Right kidney (tissue), 9 donors: ENCODE measurements around the gene SOAT2.

ENCODE experiments used
- DNase-seq: peaks from one replicate; pipeline ENCODE4 v3.0.0-alpha.2; 2016
- long read RNA-seq, 8 donors: transcript quantifications; one replicate each; lab custom pipeline, GENCODE V29; 2026

Gene SOAT2, protein sequence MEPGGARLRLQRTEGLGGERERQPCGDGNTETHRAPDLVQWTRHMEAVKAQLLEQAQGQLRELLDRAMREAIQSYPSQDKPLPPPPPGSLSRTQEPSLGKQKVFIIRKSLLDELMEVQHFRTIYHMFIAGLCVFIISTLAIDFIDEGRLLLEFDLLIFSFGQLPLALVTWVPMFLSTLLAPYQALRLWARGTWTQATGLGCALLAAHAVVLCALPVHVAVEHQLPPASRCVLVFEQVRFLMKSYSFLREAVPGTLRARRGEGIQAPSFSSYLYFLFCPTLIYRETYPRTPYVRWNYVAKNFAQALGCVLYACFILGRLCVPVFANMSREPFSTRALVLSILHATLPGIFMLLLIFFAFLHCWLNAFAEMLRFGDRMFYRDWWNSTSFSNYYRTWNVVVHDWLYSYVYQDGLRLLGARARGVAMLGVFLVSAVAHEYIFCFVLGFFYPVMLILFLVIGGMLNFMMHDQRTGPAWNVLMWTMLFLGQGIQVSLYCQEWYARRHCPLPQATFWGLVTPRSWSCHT
- long read RNA-seq, donor 1, partial matches to known transcripts: 0 of 18 reads
- long read RNA-seq, donor 1, other reads (novel, unspliced or antisense): 18 of 18 reads
- long read RNA-seq, donor 2, partial matches to known transcripts: 0 of 9 reads
- long read RNA-seq, donor 2, other reads (novel, unspliced or antisense): 9 of 9 reads
- long read RNA-seq, donor 3: 0 reads
- long read RNA-seq, donor 4: 0 reads
- long read RNA-seq, donor 5: 0 reads
- long read RNA-seq, donor 6: 0 reads
- long read RNA-seq, donor 7, partial matches to known transcripts: 0 of 1 reads
- long read RNA-seq, donor 7, other reads (novel, unspliced or antisense): 0 of 1 reads
- long read RNA-seq, donor 8: 0 reads

DNA sequence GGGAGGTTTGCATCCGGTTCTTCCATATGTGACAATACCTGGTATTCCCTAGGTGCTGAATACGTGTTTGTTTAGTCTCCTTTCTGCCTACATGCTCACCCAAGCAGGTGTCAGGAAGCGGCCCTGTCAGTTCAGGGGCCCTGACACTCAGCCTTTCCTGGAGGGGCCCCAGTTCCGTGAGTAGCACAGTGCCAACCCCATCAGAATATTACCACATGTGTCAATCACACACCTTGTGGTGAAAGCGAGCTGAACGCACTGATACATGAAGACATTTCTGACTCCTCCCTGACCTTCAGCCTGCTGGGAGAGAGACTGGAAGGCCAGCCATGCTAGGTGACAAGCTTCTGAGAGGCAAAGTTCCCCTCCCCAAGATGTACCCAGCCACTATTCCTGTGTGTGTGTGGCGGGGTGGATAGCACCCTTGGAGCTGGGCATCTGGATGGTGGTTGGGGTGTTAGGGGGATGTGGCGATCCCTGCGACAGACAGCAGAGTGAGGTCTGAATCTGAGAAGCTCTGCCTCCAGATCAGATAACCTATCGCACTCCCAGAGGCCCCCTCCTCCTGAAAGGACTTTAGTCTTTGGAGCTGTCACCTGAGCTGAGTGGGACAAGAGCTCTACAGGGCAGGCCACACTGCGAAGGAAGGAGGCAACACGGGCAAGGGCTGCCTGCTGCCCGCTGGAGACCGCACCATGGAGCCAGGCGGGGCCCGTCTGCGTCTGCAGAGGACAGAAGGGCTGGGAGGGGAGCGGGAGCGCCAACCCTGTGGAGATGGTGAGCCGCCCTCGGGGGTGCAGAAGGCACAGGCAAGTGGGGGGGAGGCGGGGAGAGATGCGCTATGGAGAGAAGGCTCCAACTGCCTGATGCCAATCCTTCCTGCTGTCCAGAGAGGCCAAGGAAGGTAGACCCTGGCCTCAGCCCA lies at the start of gene SOAT2:
Gene SOAT2, plus strand, starts transcription at position 604 of the 925 bp plus-strand sequence. Its CDS starts 92 bp downstream, at position 696.
- DNase-seq: no peak

DNA sequence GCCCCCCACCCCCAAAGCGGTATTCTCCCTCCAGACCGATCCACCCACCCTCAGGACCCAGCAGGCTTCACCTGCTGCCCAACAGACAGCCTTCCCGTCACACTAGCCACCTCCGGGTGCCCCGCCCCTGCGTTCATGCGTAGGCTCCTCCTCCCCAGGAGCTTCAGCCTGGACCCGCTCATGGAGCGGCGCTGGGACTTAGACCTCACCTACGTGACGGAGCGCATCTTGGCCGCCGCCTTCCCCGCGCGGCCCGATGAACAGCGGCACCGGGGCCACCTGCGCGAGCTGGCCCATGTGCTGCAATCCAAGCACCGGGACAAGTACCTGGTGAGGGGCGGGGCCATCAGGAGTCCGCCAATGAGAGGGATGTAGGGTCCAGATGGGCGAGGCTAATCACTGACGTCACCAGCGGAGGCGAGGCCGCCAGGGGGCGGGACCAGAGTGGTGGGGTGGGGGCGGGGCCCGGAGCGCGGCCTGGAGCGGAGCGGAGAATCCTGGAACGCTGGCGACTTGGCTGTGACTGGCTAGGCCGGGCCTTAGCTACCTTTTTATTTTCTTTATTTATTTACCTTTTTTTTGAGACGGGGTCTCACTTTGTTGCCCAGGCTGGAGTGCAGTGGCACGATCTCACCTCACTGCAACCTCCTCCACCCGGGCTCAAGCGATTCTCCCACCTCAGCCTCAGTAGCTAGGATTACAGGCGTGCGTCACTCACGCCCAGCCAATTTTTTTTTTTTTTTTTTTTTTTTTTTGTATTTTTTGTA lies 49.0 kb upstream of the SOAT2 start:
- peak; percentile 98 for DNase-seq

DNA sequence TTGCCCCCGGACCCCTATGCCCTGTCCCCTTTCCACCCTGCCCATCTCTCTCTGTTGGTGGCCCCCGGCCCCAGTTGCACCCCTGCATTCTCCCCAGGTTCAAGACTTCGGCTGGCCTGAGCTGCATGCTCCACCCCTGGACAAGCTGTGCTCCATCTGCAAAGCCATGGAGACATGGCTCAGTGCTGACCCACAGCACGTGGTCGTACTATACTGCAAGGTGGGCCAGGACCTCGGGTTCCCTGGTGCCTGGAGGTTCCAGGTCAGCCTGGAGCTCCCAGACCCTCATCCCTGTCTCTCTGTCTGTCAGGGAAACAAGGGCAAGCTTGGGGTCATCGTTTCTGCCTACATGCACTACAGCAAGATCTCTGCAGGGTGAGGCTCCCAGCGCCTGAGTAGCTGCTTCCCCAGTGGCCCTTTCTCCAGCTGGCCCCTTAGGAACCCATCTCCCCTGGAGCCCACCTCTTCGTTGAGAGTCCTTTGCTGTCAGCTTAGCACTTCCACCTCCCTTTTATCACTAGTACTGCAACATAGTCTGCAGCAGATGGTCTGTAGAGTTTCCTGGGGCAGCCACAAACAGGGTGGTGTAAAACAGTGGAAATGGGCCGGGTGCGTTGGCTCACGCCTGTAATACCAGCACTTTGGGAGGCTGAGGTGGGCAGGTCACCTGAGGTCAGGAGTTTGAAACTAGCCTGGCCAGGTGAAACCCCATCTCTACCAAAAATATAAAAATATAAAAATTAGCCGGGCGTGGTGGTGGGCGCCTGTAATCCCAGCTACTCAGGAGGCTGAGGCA lies 47.6 kb upstream of the SOAT2 start:
- no peak for DNase-seq

DNA sequence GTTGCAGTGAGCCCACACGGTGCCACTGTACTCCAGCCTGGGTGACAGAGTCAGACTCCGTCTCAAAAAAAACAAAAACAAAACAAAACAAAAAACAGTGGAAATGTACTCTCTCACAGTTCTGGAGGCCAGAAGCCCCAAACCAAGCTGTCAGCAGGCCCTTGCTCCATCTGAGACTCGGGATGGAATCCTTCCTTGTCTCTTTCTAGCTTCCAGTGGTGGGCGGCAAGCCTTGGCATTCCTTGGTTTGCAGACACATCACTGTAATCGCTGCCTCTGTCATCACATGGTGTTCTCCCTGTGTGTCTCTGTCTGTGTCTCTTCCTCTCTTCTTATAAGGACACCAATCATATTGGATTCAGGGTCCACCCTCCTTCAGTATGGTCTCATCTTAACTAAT lies 47.0 kb upstream of the SOAT2 start:
- DNase-seq: no peak

DNA sequence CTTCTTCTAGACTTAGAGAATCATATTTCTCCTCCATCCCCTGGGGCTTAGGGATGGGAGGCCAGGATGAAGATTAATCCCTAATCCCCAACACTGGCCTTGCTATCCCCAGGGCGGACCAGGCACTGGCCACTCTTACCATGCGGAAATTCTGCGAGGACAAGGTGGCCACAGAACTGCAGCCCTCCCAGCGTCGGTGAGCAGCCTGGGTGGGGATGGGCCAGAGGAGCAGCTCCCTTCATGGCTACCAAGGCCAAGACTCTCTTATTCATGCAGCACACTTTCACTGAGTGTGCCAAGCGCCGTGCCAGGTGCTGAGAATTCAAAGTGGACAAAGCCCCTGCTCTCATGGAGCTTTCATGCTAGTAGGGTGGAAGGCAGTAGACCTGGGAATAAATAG lies 46.4 kb upstream of the SOAT2 start:
- DNase-seq: no peak

DNA sequence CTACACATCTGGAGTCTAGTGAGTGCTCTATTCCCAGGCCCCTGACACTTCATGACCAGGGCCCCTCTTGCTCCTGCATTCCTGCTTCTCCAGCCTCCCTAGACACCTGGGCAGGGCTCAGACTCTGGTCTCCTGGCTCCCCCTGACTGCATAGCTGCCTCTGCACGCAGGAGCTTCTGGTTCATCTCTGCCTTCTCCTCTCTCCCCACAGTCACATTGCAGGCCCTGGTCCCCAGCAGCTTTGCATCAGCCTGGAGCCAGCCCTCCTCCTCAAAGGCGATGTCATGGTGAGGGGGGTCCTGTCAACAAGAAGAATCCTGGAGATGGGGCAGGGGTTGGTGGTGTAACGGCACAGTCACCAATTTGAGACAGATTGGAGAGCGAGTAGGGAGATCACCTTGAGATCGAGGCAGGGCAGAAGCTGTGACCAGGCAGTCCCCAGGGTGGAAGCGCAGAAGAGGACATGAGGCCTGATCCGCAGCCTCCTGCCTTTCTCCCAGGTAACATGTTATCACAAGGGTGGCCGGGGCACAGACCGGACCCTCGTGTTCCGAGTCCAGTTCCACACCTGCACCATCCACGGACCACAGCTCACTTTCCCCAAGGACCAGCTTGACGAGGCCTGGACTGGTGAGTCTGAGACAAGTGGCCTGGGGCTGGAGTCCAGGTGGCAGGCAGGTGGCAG lies 45.3 kb upstream of the SOAT2 start:
- DNase-seq: no peak

DNA sequence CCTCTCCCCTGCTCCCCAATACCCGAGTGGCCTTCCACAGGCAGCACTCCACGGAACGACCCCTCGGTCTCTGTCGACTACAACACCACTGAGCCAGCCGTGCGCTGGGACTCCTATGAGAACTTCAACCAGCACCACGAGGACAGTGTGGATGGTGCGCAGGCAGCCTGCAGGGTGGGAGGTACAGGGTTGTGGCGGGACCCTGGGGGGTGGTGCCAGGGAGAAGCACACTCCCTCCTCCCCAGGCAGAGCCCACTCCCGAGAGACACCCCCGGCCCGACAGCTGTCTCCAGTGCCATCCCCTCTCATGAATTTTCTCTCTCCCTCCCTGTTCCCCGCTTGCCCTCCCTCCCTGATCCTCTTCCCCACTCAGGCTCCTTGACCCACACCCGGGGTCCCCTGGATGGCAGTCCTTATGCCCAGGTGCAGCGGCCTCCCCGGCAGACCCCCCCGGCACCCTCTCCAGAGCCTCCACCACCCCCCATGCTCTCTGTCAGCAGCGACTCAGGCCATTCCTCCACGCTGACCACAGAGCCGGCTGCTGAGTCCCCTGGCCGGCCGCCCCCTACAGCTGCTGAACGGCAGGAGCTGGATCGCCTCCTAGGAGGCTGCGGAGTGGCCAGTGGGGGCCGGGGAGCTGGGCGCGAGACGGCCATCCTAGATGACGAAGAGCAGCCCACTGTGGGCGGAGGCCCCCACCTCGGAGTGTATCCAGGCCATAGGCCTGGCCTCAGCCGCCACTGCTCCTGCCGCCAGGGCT lies 44.4 kb upstream of the SOAT2 start:
- DNase-seq: no peak

DNA sequence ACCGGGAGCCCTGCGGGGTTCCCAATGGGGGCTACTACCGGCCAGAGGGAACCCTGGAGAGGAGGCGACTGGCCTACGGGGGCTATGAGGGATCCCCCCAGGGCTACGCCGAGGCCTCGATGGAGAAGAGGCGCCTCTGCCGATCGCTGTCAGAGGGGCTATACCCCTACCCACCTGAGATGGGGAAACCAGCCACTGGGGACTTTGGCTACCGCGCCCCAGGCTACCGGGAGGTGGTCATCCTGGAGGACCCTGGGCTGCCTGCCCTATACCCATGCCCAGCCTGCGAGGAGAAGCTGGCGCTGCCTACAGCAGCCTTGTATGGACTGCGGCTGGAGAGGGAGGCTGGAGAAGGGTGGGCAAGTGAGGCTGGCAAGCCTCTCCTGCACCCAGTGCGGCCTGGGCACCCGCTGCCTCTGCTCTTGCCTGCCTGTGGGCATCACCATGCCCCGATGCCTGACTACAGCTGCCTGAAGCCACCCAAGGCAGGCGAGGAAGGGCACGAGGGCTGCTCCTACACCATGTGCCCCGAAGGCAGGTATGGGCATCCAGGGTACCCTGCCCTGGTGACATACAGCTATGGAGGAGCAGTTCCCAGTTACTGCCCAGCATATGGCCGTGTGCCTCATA lies 43.7 kb upstream of the SOAT2 start:
- DNase-seq: no peak

DNA sequence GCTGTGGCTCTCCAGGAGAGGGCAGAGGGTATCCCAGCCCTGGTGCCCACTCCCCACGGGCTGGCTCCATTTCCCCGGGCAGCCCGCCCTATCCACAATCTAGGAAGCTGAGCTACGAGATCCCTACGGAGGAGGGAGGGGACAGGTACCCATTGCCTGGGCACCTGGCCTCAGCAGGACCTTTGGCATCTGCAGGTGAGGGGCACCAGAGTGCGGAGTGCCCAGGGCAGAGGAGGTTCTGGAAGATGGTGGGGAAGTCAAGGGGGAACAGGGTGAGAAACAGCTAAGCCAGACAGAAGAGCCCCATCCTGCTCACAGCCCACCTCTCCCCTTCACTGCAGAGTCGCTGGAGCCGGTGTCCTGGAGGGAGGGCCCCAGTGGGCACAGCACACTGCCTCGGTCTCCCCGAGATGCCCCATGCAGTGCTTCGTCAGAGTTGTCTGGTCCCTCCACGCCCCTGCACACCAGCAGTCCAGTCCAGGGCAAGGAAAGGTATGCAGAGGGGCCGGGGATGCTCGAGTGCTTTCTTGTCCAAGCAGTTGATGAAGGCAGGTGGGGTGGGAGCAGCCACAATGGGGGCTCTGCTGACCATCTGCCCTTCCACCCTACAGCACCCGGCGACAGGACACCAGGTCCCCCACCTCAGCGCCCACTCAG lies 43.1 kb upstream of the SOAT2 start:
- DNase-seq: no peak

DNA sequence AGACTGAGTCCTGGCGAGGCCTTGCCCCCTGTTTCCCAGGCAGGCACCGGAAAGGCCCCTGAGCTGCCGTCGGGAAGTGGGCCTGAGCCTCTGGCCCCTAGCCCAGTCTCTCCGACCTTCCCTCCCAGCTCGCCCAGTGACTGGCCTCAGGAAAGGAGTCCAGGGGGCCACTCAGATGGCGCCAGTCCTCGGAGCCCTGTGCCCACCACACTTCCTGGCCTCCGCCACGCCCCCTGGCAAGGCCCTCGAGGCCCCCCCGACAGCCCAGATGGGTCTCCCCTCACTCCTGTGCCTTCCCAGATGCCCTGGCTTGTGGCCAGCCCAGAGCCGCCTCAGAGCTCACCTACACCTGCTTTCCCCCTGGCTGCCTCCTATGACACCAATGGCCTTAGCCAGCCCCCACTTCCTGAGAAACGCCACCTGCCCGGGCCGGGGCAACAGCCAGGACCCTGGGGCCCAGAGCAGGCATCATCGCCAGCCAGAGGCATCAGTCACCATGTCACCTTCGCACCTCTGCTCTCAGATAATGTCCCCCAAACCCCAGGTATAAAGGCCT lies 42.5 kb upstream of the SOAT2 start:
- no peak for DNase-seq

DNA sequence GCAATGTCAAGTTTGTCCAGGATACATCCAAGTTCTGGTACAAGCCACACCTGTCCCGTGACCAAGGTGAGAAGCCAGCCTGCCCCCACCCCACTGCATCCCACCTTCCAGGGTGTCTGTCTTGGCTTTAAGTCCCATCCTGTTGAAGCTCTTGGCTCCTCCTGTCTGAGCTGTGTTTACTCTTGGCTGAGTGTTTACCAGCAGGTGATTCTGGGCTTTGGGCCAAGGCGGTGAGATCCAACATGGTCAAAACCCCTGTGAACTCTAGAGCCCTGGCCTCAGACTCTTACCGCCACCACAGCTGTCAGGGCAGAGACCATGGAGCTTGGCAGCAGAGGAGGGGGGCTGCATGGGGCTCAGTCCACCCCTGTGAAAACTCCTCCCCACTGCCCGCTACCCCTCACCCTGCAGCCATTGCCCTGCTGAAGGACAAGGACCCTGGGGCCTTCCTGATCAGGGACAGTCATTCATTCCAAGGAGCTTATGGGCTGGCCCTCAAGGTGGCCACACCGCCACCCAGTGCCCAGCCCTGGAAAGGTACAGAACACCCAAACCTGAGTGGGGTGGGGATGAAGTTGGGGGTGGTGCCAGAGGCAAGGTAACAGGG lies 41.8 kb upstream of the SOAT2 start:
- no peak for DNase-seq

DNA sequence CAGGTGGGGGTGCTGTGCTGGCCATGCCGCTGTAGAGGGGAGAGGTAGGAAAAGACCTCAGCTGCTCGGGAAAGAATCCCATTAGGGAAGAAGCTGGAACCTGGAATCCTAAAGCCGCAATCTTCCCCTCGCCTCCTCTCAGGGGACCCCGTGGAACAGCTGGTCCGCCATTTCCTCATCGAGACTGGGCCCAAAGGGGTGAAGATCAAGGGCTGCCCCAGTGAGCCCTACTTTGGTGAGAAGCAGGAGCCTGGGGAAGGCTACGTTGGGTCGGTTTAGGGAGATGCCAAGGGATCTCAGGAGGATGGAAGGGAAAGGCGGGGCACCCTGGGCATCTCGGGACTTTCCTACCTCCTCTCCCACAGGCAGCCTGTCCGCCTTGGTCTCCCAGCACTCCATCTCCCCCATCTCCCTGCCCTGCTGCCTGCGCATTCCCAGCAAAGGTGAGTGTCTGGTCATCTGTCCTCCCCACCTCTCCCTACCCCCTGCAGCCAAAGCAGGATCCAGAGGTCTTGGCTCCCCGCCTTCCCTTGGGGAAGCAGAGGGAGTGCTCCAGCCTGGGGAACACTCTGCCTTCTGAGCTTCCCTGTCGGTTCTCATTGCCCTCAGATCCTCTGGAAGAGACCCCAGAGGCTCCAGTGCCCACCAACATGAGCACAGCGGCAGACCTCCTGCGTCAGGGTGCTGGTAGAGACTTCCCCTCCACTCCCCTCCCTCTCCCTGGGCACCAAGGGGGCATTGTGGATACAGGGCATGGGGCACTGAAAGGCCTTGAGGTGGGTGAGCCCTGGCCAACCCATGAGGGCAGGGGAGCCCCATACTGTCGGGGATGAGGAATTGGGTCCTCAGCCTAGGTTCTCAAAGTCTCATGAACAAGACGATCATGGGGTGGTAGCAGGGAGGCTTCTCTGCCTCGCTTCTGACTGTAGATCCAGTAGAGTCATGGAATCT lies 41.0 kb upstream of the SOAT2 start:
- no peak for DNase-seq

DNA sequence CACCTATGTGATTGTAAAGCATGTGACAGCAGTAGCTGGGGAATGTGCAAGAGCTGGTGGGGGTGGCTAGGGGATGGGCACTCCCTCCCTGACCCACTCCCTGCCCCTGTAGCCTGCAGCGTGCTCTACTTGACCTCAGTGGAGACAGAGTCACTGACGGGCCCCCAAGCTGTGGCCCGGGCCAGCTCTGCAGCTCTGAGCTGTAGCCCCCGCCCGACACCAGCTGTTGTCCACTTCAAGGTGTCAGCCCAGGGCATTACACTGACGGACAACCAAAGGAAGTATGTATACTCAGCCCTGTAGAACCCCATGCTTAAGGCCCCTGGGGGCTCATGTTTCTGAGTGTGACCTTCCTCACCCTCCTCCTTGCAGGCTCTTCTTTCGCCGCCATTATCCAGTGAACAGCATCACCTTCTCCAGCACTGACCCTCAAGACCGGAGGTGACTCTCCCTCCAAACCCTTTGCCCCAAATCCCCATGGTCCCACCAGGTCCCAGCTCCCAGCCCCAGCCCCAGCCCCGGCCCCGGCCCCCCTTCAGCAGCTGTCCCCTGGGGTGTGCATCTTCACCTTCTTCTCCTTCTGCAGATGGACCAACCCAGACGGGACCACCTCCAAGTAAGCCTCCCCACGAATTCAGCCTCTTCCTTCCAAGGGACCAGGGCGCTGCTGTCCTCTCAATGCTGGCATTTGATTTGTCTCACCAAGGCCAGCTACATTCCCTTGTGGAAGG lies 40.1 kb upstream of the SOAT2 start:
- DNase-seq: no peak

DNA sequence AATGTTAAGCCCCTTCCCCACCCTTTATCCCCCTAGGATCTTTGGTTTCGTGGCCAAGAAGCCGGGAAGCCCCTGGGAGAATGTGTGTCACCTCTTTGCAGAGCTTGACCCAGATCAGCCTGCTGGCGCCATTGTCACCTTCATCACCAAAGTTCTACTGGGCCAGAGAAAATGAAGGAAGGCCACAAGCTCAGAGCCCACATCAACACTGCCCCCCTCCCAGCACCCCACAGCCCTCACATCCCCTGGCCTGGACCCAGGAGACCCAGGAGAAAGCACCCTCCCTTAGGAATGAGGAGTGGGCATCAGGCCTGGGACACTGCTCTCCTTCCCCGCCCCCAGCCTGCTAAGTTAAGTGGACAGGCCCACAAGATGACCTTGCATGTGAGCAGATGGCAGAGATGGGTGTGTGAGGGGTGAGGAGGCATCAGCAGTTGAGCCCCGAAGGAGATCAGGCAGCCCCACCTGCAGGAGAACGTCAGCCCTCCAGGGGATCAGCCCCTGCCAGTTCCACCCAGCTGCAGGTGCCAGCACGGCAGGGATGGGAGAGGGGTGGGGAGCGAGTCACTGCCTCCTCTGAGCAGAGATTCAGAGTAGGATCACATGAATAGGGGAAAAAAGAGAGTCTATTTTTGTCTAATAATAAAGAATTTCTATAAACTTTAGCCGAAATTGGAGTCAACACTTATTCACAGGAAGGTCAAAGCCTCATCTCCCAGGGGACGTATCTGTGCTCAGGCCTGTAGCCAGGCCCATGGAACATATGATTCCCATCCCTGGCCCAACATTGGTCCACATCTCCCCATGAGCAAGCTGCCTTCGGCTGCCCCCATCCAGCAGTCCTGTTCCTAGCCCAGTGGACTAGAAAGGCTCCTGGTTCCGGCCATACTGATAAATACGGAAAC lies 39.3 kb upstream of the SOAT2 start:
- DNase-seq: peak; percentile 13
